ENCODE measurements around the gene SEMA5B.

GRCh38 chr3:122923611-122924010 is 104.0 kb downstream of the SEMA5B start:
- no peak for TF ChIP-seq L3MBTL2 (conservative IDR thresholded peaks at IDR 0.05)
- no peak for TF ChIP-seq FOXA1 (IDR thresholded peaks at IDR 0.05)
- no peak for TF ChIP-seq SUZ12 (IDR thresholded peaks at IDR 0.05)
- no peak for TF ChIP-seq HDGF (IDR thresholded peaks at IDR 0.05; ENCODE audit: borderline replicate concordance)
- no peak for TF ChIP-seq CTBP1 (IDR thresholded peaks at IDR 0.05; ENCODE audit: borderline replicate concordance)
- TF ChIP-seq BHLHE40 (IDR thresholded peaks at IDR 0.05; ENCODE audit: borderline replicate concordance) = no peak
- TF ChIP-seq FOXK2 (IDR thresholded peaks at IDR 0.05) = no peak
- no peak for TF ChIP-seq ELF4 (IDR thresholded peaks at IDR 0.05)
- TF ChIP-seq NFRKB (IDR thresholded peaks at IDR 0.05) = no peak
- TF ChIP-seq FOXM1 (IDR thresholded peaks at IDR 0.05; ENCODE audit: borderline replicate concordance) = no peak

Measured in HEK293T (cell line).